ENCODE measurements around the gene KLC3.

Gene KLC3

DNA sequence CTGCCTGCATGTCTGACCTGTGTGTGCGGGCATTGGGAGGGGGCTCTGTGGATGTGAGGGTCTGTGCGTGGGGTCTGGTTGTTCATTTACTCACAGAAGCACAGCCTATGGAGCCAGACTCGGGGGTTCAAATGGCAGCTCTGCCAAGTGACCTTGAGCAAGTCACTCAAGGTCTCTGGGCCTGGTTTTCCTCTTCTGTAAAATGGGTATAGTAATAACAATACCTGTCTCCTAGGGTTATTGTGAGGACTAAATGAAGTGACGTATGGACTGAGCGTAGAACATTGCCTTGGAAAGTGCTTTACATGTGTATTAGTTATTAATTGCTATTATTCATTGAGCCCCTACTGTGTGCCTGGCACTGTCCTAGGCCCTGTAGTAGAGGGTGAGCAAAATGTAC lies 42.3 kb upstream of the KLC3 start:
- Histone ChIP-seq H3K36me3 (ENCODE audit: insufficient read depth, insufficient read length, low read length) (peaks cover 17% of the 10 kb centered on the region), H3K9me3 (ENCODE audit: insufficient read depth, low read length) (no peaks in the 10 kb centered on the region), H3K4me1 (ENCODE audit: insufficient read depth, insufficient read length) (no peaks in the 10 kb centered on the region), H3K27me3 (ENCODE audit: insufficient read depth, insufficient read length) (no peaks in the 10 kb centered on the region), H3K4me3 (ENCODE audit: insufficient read length, low read depth) (no peak overlapping the region), H3K9ac (ENCODE audit: insufficient read length, low read depth) (no peak overlapping the region)
- DNase-seq (ENCODE audit: low read depth, low spot score), result no peak
- TF ChIP-seq YY1 (IDR thresholded peaks at IDR 0.05; ENCODE audit: insufficient read depth, insufficient read length), result no peak
- TF ChIP-seq ZNF274 (IDR thresholded peaks at IDR 0.05; ENCODE audit: low read depth, low read length), result no peak
- no peak for TF ChIP-seq SUZ12 (IDR thresholded peaks at IDR 0.05; ENCODE audit: extremely low read depth, insufficient read depth, insufficient read length)

DNA sequence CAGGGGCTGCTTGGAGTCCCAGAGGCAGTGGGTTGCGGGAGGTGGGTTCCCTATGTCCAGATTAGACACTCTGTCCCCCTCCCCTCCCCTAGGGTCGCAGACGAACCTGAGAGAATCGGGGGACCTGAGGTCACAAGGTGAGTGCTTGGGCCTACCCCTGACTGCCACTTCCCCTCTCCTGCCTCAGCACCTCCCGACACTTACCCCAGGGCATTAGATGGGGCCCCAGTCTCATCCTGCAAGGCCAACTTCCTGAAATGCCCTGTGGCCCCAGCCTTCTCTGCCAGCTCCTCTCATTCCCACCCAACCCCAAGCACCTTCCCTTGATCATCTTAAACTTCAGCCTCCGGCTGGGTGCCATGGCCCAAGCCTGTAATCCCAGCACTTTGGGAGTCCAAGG lies 40.8 kb upstream of the KLC3 start:
- Histone ChIP-seq H3K36me3 (ENCODE audit: insufficient read depth, insufficient read length, low read length) (peaks cover 17% of the 10 kb centered on the region), H3K9me3 (ENCODE audit: insufficient read depth, low read length) (no peaks in the 10 kb centered on the region), H3K27me3 (ENCODE audit: insufficient read depth, insufficient read length) (no peaks in the 10 kb centered on the region), H3K4me3 (ENCODE audit: insufficient read length, low read depth) (no peak overlapping the region), H3K4me1 (ENCODE audit: insufficient read depth, insufficient read length) (no peaks in the 10 kb centered on the region), H3K9ac (ENCODE audit: insufficient read length, low read depth) (no peak overlapping the region)
- no peak for DNase-seq (ENCODE audit: low read depth, low spot score)
- TF ChIP-seq SUZ12 (IDR thresholded peaks at IDR 0.05; ENCODE audit: extremely low read depth, insufficient read depth, insufficient read length) (no peak), YY1 (IDR thresholded peaks at IDR 0.05; ENCODE audit: insufficient read depth, insufficient read length) (no peak), ZNF274 (IDR thresholded peaks at IDR 0.05; ENCODE audit: low read depth, low read length) (no peak)

DNA sequence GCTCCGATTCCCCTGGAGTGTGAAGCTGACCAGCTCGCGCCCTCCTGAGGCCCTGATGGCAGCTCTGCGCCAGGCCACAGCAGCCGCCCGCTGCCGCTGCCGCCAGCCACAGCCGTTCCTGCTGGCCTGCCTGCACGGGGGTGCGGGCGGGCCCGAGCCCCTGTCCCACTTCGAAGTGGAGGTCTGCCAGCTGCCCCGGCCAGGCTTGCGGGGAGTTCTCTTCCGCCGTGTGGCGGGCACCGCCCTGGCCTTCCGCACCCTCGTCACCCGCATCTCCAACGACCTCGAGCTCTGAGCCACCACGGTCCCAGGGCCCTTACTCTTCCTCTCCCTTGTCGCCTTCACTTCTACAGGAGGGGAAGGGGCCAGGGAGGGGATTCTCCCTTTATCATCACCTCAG lies 38.1 kb upstream of the KLC3 start:
- H3K36me3 ChIP-seq (ENCODE audit: insufficient read depth, insufficient read length, low read length), result peaks cover 13% of the 10 kb centered on the region

DNA sequence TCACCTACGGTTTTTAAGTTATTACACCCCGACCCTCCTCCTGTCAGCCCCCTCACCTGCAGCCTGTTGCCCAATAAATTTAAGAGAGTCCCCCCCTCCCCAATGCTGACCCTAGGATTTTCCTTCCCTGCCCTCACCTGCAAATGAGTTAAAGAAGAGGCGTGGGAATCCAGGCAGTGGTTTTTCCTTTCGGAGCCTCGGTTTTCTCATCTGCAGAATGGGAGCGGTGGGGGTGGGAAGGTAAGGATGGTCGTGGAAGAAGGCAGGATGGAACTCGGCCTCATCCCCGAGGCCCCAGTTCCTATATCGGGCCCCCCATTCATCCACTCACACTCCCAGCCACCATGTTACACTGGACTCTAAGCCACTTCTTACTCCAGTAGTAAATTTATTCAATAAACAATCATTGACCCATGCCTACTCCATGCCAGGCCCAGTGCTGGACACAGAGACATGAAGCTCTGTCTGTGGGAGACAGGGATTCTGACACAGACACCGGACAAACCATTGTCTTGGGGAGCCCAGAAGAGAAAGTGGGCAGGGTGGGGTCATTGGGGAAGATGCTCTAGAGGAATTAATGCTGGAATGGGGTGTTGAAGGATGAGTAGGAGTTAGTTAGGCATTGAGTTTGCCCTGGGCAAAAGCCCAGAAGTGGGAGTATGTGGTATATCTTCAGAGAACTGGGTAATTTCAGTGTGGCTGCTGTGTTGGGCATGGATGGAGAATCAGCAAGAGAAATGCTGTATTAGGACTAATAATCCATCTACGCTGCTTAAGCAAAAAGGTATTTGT lies 37.1 kb upstream of the KLC3 start:
- DNase-seq (ENCODE audit: low read depth, low spot score), result no peak
- Histone ChIP-seq H3K27me3 (ENCODE audit: insufficient read depth, insufficient read length) (no peaks in the 10 kb centered on the region), H3K9me3 (ENCODE audit: insufficient read depth, low read length) (no peaks in the 10 kb centered on the region), H3K36me3 (ENCODE audit: insufficient read depth, insufficient read length, low read length) (peaks cover 8% of the 10 kb centered on the region), H3K9ac (ENCODE audit: insufficient read length, low read depth) (no peak overlapping the region), H3K4me1 (ENCODE audit: insufficient read depth, insufficient read length) (no peaks in the 10 kb centered on the region), H3K4me3 (ENCODE audit: insufficient read length, low read depth) (no peak overlapping the region)
- no peak for TF ChIP-seq ZNF274 (IDR thresholded peaks at IDR 0.05; ENCODE audit: low read depth, low read length)
- no peak for TF ChIP-seq SUZ12 (IDR thresholded peaks at IDR 0.05; ENCODE audit: extremely low read depth, insufficient read depth, insufficient read length)
- TF ChIP-seq YY1 (IDR thresholded peaks at IDR 0.05; ENCODE audit: insufficient read depth, insufficient read length), result no peak

More for the DNA sequence above, 38.1 kb upstream of the KLC3 start:
- TF ChIP-seq ZNF274 (IDR thresholded peaks at IDR 0.05; ENCODE audit: low read depth, low read length) (no peak), SUZ12 (IDR thresholded peaks at IDR 0.05; ENCODE audit: extremely low read depth, insufficient read depth, insufficient read length) (no peak), YY1 (IDR thresholded peaks at IDR 0.05; ENCODE audit: insufficient read depth, insufficient read length) (no peak)
- H3K4me3 ChIP-seq (ENCODE audit: insufficient read length, low read depth), result no peak overlapping the region
- no peak for DNase-seq (ENCODE audit: low read depth, low spot score)
- no peaks in the 10 kb centered on the region for H3K4me1 ChIP-seq (ENCODE audit: insufficient read depth, insufficient read length)
- H3K9ac ChIP-seq (ENCODE audit: insufficient read length, low read depth), result no peak overlapping the region
- H3K9me3 ChIP-seq (ENCODE audit: insufficient read depth, low read length), result no peaks in the 10 kb centered on the region
- H3K27me3 ChIP-seq (ENCODE audit: insufficient read depth, insufficient read length), result no peaks in the 10 kb centered on the region

DNA sequence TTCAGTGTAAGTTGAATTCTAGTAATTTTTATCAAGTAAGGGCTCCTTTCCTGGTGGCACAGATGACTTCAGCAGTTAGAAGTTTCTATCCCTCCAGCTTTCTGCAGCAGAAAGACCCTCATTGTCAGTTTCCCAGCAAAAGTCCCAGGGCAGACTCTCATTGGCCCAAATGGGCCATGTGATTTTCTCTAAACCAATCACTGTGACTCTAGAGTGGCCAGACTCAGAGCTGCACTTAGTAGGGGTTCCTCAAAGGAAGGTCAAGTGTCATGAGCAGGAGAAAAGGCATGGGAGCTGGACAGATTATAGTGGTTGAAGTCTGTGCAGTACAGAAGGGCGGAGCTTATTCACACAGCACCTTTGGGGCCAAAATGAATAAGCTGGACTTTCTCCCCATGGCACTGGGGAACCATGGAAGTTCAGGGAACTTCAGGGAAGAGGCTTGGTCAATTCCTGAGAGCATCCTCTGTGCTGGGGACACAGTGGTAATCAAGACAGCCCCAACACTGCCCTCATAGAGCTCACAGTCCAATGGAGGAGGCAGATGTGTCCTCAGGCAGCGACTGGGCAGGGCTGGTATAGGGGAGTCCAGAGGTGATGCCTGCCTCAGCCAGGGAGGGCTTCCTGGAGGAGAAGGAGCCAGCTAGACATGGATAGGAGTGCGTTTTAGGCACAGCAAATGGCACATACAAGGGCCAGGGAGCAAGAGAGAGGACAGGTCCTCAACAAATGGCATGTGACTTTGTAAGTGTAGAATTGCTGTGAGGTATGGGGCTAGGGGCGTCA lies 36.2 kb upstream of the KLC3 start:
- TF ChIP-seq YY1 (IDR thresholded peaks at IDR 0.05; ENCODE audit: insufficient read depth, insufficient read length), result no peak
- Histone ChIP-seq H3K4me3 (ENCODE audit: insufficient read length, low read depth) (no peak overlapping the region), H3K27me3 (ENCODE audit: insufficient read depth, insufficient read length) (no peaks in the 10 kb centered on the region), H3K9me3 (ENCODE audit: insufficient read depth, low read length) (no peaks in the 10 kb centered on the region), H3K36me3 (ENCODE audit: insufficient read depth, insufficient read length, low read length) (peaks cover 6% of the 10 kb centered on the region), H3K4me1 (ENCODE audit: insufficient read depth, insufficient read length) (no peaks in the 10 kb centered on the region), H3K9ac (ENCODE audit: insufficient read length, low read depth) (no peak overlapping the region)
- DNase-seq (ENCODE audit: low read depth, low spot score), result no peak

DNA sequence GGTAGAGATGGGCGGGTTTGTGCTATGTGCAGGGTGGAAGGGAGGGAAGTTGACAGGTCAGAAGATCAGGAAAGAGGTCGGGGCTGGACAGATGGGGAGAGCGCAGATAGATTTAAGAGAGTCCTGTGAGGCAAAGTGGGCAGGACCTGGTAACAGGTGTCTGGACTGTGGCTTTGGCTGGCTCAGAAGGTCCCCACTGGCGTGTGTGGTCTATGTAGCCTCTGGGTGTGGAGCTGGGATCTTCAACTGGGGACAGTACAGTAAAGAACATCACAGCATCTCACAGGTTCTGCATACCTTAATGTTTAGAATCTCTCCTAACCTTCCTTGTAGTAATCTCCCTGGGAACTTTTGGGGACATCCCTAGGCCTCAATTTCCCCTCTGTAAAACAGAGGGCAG lies 35.5 kb upstream of the KLC3 start:
- H3K27me3 ChIP-seq (ENCODE audit: insufficient read depth, insufficient read length), result no peaks in the 10 kb centered on the region
- H3K9ac ChIP-seq (ENCODE audit: insufficient read length, low read depth), result no peak overlapping the region
- no peak for DNase-seq (ENCODE audit: low read depth, low spot score)
- H3K9me3 ChIP-seq (ENCODE audit: insufficient read depth, low read length), result no peaks in the 10 kb centered on the region
- no peaks in the 10 kb centered on the region for H3K4me1 ChIP-seq (ENCODE audit: insufficient read depth, insufficient read length)
- H3K4me3 ChIP-seq (ENCODE audit: insufficient read length, low read depth), result no peak overlapping the region
- H3K36me3 ChIP-seq (ENCODE audit: insufficient read depth, insufficient read length, low read length), result no peaks in the 10 kb centered on the region
- TF ChIP-seq YY1 (IDR thresholded peaks at IDR 0.05; ENCODE audit: insufficient read depth, insufficient read length) (no peak), ZNF274 (IDR thresholded peaks at IDR 0.05; ENCODE audit: low read depth, low read length) (no peak), SUZ12 (IDR thresholded peaks at IDR 0.05; ENCODE audit: extremely low read depth, insufficient read depth, insufficient read length) (no peak)

DNA sequence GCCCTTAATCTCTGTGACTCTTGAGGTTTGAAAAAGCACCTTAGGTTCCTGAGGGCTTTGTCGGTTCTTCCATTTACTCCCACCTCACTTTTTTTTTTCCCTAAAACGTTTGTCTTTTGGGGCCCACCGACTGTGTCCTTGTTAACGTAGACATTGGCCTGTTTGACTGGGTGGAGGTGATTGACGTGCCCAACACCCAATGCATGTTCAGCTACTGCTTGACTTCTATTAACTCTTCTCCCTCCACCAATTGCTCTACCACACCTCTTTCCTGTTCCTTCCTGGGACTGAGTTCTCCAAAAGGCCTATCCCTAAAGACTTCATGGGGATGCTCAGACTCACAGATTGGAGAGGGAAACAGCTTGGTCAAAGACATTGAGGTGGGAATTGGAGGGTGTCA lies 35.1 kb upstream of the KLC3 start:
- DNase-seq (ENCODE audit: low read depth, low spot score), result no peak
- Histone ChIP-seq H3K27me3 (ENCODE audit: insufficient read depth, insufficient read length) (no peaks in the 10 kb centered on the region), H3K36me3 (ENCODE audit: insufficient read depth, insufficient read length, low read length) (no peaks in the 10 kb centered on the region), H3K4me3 (ENCODE audit: insufficient read length, low read depth) (no peak overlapping the region), H3K4me1 (ENCODE audit: insufficient read depth, insufficient read length) (no peaks in the 10 kb centered on the region), H3K9me3 (ENCODE audit: insufficient read depth, low read length) (no peaks in the 10 kb centered on the region), H3K9ac (ENCODE audit: insufficient read length, low read depth) (no peak overlapping the region)
- TF ChIP-seq YY1 (IDR thresholded peaks at IDR 0.05; ENCODE audit: insufficient read depth, insufficient read length) (no peak), SUZ12 (IDR thresholded peaks at IDR 0.05; ENCODE audit: extremely low read depth, insufficient read depth, insufficient read length) (no peak), ZNF274 (IDR thresholded peaks at IDR 0.05; ENCODE audit: low read depth, low read length) (no peak)
